BJ (cell line): Measurements from ENCODE around the gene OR1J4. TPM values are rescaled to one million over a fixed set of nuclear protein-coding genes. Genes with fewer than 3 reads are reported as not detected.

Source experiments
- CTCF ChIA-PET: fragments of 350-600 bp; formaldehyde crosslinking; extraction: SDS; loops from one replicate; lab custom pipeline; 2021; ENCODE audit warnings: antibody characterized with exemption, inconsistent platforms; lab: Yijun Ruan, JAX
- POLR2A ChIA-PET: fragments of 300-600 bp; sonication (Branson Sonifier 250); formaldehyde crosslinking; extraction: SDS; loops from one replicate; lab custom pipeline; 2021; ENCODE audit warnings: antibody characterized with exemption; lab: Charles Lee
- DNase-seq: peaks from one replicate; pipeline ENCODE4 v3.0.0-alpha.2; 2011; ENCODE audit warnings: low read depth
- H3K27me3 ChIP-seq: 2 replicates; pipeline ENCODE4 v1.6.0; 2011; ENCODE audit warnings: low read length; ENCODE audit not compliant: control insufficient read depth, insufficient read depth
- H3K36me3 ChIP-seq: 2 replicates; pipeline ENCODE4 v1.5.1; 2011; ENCODE audit warnings: low read length; ENCODE audit not compliant: control insufficient read depth, insufficient read depth
- H3K4me3 ChIP-seq: 2 replicates; pipeline ENCODE4 v1.5.1; 2011; ENCODE audit warnings: low read depth, mild to moderate bottlenecking, control low read depth, low read length
- polyA minus RNA-seq: library from RNA; depleted of rRNA, polyadenylated mRNA; stranded (reverse); fragments of >200 nt; gene quantifications from 2 replicates; pipeline ENCODE4 v1.2.3, GENCODE V29; 2011; rRNA and poly(A)+ RNA removed
- polyA plus RNA-seq: library from polyadenylated mRNA; depleted of rRNA; stranded (reverse); fragments of >200 nt; gene quantifications from 2 replicates; pipeline ENCODE4 v1.2.3, GENCODE V29; 2011; rRNA removed
- TF ChIP-seq, protein P1 (sequence below): IDR thresholded peaks from 2 replicates; pipeline ENCODE4 v1.5.1; 2011; ENCODE audit warnings: low read depth, mild to moderate bottlenecking, control low read depth, inconsistent platforms, low read length, moderate library complexity; ENCODE audit not compliant: insufficient read depth

OR1J4 gene, protein sequence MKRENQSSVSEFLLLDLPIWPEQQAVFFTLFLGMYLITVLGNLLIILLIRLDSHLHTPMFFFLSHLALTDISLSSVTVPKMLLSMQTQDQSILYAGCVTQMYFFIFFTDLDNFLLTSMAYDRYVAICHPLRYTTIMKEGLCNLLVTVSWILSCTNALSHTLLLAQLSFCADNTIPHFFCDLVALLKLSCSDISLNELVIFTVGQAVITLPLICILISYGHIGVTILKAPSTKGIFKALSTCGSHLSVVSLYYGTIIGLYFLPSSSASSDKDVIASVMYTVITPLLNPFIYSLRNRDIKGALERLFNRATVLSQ
- polyA plus RNA-seq (0.69 and 0.71 TPM in 2 replicates), polyA minus RNA-seq (1.6 TPM in 2 replicates)

DNA sequence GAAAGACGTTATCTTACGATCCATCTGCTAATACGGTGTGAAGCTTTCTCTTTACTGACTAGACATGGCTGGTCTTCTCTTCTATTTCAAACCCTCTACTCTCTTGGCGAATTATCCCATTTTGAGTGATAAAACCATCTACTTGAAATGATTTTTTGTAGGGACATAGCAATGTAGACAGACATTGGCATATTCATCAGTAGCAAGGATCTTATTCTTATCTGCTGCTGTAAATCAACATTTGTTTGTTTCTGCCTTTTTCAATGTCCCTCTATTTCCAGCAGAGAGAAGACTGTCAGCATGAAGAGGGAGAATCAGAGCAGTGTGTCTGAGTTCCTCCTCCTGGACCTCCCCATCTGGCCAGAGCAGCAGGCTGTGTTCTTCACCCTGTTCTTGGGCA, at the start of gene OR1J4:
OR1J4 (plus strand) TSS at position 301 of the 400 bp plus-strand sequence; CDS start at position 301, 0 bp downstream.
- CTCF ChIA-PET = no interaction called here
- Histone ChIP-seq H3K36me3 (no peaks in the 10 kb centered on the region), H3K4me3 (no peak within 1 kb of the TSS), H3K27me3 (no peaks in the 10 kb centered on the region; the same call in 1 of the 2 replicates)
- POLR2A ChIA-PET = no interaction called here
- TF ChIP-seq, protein P1, sequence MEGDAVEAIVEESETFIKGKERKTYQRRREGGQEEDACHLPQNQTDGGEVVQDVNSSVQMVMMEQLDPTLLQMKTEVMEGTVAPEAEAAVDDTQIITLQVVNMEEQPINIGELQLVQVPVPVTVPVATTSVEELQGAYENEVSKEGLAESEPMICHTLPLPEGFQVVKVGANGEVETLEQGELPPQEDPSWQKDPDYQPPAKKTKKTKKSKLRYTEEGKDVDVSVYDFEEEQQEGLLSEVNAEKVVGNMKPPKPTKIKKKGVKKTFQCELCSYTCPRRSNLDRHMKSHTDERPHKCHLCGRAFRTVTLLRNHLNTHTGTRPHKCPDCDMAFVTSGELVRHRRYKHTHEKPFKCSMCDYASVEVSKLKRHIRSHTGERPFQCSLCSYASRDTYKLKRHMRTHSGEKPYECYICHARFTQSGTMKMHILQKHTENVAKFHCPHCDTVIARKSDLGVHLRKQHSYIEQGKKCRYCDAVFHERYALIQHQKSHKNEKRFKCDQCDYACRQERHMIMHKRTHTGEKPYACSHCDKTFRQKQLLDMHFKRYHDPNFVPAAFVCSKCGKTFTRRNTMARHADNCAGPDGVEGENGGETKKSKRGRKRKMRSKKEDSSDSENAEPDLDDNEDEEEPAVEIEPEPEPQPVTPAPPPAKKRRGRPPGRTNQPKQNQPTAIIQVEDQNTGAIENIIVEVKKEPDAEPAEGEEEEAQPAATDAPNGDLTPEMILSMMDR = no peak
- DNase-seq = no peak

DNA sequence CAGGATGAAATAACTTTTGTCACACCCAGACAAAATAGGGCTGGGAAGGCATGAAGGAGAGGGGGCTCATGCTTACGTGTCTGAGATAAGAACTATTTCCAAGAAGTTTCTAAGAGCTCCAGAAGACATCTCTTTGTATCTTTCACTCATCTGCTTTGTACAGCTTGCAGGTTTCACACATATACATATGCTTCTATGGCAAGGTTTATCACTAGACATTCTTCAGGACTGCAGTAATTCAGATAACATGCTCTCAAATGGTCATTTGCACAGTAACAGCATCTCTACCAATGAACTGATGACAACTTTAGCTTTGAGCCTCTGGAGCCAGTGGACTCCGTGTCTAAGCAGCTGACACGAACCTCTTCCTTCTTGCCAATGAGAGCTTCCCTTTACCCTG, 44.4 kb upstream of the OR1J4 start:
- TF ChIP-seq, protein P1 = no peak
- no peak for DNase-seq
- ChIA-PET CTCF (interaction anchor here (3.0 kb wide), 1 partner anchor 25 kb away, joined by 14 read pairs; no protein-coding TSS in a partner anchor), POLR2A (no interaction called here)
- no peaks in the 10 kb centered on the region for H3K27me3 ChIP-seq
- H3K36me3 ChIP-seq = no peaks in the 10 kb centered on the region
- no peak overlapping the region for H3K4me3 ChIP-seq

DNA sequence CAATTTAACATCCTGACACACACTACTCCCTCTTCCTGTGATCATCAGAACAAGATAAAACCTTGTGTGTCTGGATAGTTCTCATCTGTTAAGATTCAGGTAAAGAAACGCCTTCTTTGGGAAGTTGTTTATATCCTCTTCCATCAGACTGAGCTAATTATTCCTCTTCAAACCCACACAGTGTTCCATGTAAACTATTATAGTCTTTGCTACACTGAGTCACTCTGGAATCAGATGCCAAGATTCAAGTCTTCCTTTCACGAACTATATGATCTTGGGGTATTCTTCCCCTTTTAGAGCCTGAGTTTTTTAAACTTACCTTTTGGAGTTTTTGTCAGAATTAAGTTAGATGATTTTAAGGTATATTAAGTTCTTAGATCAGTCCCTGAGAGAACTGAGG, 43.2 kb upstream of the OR1J4 start:
- ChIA-PET CTCF (interaction anchor here (0.6 to 3.0 kb wide), 2 partner anchors 24 to 930 kb away, joined by 3 to 14 read pairs; no protein-coding TSS in a partner anchor), POLR2A (no interaction called here)
- TF ChIP-seq, protein P1 = no peak
- DNase-seq = no peak
- no peaks in the 10 kb centered on the region for H3K27me3 ChIP-seq
- H3K4me3 ChIP-seq = no peak overlapping the region
- no peaks in the 10 kb centered on the region for H3K36me3 ChIP-seq

DNA sequence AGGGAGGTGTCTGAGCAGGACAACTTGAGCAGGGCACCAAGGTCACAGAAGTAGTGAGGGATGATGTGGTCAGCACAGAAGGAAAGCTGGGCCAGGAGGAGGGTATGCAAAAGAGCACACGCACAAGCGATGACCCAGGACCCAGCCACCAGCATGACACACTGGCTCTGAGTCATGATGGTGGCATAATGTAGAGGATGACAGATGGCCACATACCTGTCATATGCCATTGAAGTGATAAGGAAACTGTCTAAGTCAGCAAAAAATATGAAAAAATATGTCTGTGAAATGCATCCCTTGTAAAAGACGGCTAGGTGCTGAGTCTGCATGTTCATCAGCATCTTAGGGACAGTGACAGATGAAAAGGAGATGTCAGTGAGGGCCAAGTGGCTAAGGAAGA, 41.6 kb upstream of the OR1J4 start:
- Histone ChIP-seq H3K27me3 (no peaks in the 10 kb centered on the region), H3K4me3 (no peak overlapping the region), H3K36me3 (no peaks in the 10 kb centered on the region)
- TF ChIP-seq, protein P1 = no peak
- DNase-seq = no peak
- CTCF ChIA-PET = interaction anchor here (1.1 kb wide), 1 partner anchor 21 kb away, joined by 4 read pairs; no protein-coding TSS in a partner anchor
- POLR2A ChIA-PET = no interaction called here

DNA sequence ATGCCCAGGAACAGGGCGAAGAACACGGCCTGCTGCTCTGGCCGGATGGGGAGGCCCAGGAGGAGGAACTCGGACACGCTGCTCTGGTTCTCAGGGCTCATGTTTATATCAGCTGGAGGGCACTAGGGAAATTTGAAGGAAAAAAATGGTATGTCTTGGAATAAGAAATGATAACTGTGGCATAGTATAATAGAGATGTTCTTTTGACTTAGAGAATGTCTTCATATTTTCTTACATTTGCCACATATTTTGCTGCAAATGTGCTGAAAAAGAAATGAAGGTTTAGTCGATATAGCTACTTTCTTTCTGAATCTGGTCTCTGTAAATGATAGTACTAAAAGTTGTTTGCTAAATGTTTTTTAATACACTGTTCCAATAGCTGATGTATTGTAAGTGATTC, 41.1 kb upstream of the OR1J4 start, which contains the start of gene OR1J1:
OR1J1 (minus strand) TSS at position 101 of the 400 bp plus-strand sequence; CDS start at position 101, 0 bp downstream.
- CTCF ChIA-PET = interaction anchor here (1.1 kb wide), 1 partner anchor 21 kb away, joined by 4 read pairs; no protein-coding TSS in a partner anchor
- Histone ChIP-seq H3K36me3 (no peaks in the 10 kb centered on the region), H3K4me3 (no peak within 1 kb of the TSS), H3K27me3 (no peaks in the 10 kb centered on the region)
- DNase-seq = no peak
- POLR2A ChIA-PET = no interaction called here
- TF ChIP-seq, protein P1 = no peak
